GM13976 (cell line): ENCODE measurements around the gene CACNA2D3.

Source experiments
- DNase-seq: peaks from one replicate; pipeline ENCODE4 v3.0.0; 2012; ENCODE audit warnings: low spot score
- CTCF ChIP-seq: IDR thresholded peaks from 2 replicates; pipeline ENCODE4 v1.5.1; 2012; ENCODE audit warnings: borderline replicate concordance, mild to moderate bottlenecking; ENCODE audit not compliant: insufficient read depth; ENCODE audit errors: extremely low read depth, missing control alignments, control extremely low read depth
- in situ Hi-C: fragments of 300-500 bp; cut with MboI; formaldehyde crosslinking; loops from one replicate; pipeline ENCODE4 v1.12.0; 2022; ENCODE audit warnings: low sequenced_read_pairs, mixed read lengths, inconsistent platforms; ENCODE audit not compliant: unreplicated experiment

Gene CACNA2D3

DNA sequence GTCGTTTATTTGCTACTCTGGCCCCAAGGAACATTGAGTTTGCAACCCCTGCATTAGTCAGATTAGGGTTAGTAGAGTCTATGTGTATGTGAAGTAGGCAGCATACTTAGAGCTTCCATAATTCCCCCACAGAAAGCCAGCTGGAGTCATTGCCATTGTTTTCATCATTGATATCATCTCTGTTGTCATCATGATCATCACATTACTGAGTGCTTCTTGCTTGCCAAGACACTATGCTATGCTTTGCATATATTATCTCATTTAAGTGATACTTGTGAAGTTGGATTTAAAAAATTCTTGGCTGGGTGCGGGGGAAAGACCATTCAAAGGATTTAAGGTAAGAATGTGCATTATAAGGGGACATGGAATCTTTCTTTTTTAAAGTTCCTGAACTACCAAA lies 209.0 kb downstream of the CACNA2D3 start:
- in situ Hi-C loops = no loop called here
- TF ChIP-seq CTCF = no peak
- no peak for DNase-seq

GRCh38 chr3:54337846-54338245 lies 215.5 kb downstream of the CACNA2D3 start:
- in situ Hi-C loops = no loop called here
- no peak for TF ChIP-seq CTCF
- no peak for DNase-seq

GRCh38 chr3:54339608-54340007 lies 217.3 kb downstream of the CACNA2D3 start:
- in situ Hi-C loops = no loop called here
- DNase-seq = no peak
- no peak for TF ChIP-seq CTCF

DNA sequence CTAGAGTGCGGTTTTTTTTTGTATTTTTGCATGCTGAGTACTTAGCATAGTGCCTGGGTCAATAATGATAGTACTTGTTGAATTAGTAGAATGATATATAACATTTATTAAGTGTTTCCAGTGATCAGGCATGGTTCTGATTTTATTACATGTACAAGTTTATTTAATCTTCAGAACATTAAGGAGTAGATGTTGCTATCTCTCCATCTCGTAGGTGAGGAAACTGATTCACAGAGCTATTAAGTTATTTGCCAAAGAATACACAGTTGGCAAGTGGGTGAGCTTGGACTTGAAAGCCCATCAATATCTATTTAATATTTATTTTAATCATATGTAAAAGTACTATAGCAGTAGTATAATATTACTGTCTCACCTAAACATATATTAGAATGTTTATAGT lies 219.5 kb downstream of the CACNA2D3 start:
- DNase-seq = no peak
- TF ChIP-seq CTCF = no peak
- in situ Hi-C loops = no loop called here

DNA sequence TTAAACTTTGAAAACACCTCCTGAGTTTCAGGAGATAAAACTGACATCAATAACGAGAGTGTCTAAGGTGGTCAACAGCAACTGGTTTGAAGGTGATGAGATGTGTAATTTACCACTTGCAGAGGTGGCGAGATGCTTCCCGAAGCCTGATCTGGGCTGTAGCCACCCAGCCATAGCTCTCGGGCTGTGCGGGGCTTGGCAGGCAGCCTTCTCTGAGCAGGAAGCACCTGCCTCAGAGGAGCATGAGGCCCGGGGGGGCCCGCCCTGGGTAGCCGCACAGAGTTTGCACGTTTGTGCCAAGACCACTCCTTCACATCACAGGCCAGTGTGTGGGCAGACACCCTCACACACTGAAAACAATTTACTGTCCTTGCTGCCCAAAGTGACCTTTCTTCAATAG lies 220.3 kb downstream of the CACNA2D3 start:
- TF ChIP-seq CTCF = no peak
- no peak for DNase-seq
- in situ Hi-C loops = no loop called here

DNA sequence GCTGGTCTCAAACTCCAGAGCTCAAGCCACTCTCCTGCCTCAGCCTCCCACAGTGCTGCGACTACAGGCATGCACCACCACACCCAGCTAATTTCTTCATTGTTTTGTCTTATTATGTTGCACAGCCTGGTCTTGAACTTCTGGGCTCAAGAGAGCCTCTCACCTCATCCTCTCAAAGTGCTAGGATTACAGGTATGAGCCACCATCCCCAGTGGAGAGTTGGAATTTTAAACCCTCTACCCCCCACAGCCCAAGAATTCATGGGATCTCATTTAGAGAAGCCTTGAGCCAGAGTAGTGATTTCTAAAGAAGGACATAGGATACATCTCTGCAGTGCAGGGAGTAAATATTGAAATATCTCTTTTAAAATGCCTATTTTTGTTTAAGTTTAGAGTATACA lies 221.1 kb downstream of the CACNA2D3 start:
- no peak for DNase-seq
- in situ Hi-C loops = no loop called here
- no peak for TF ChIP-seq CTCF
